ENCODE results near the gene CLCNKB.
"Not testable (repeated sequence)": the region's sequence is repeated elsewhere in the genome, so short reads cannot be mapped to it uniquely, and the experiment has no call there.

The CLCNKB gene

GRCh38 chr1:16043521-16043920 is at the start of gene CLCNKB:
Gene CLCNKB, plus strand, starts transcription at chr1:16043782. Its CDS starts 711 bp downstream, at chr1:16044493.
- DNase-seq = no peak

- DNase-seq = no peak
These were observed 49.5 kb upstream of the CLCNKB start for GRCh38 chr1:15994081-15994480.

- peak; percentile 80 to 88 (median 85) for DNase-seq
These were observed 48.8 kb upstream of the CLCNKB start for GRCh38 chr1:15994590-15995351.

GRCh38 chr1:15997076-15997585 is 46.5 kb upstream of the CLCNKB start:
- no peak for DNase-seq

GRCh38 chr1:15997637-15998280 is 45.8 kb upstream of the CLCNKB start:
- no peak for DNase-seq

GRCh38 chr1:15998929-15999328 is 44.7 kb upstream of the CLCNKB start:
- no peak for DNase-seq

GRCh38 chr1:16001274-16001673 is 42.3 kb upstream of the CLCNKB start:
- DNase-seq = not testable (repeated sequence)

GRCh38 chr1:16005597-16005996 is 38.0 kb upstream of the CLCNKB start:
- DNase-seq = no peak

- no peak for DNase-seq
These were observed 37.6 kb upstream of the CLCNKB start for GRCh38 chr1:16006010-16006409.

- peak in 1 of 3 donors; percentile 28 for DNase-seq
These were observed 36.8 kb upstream of the CLCNKB start for GRCh38 chr1:16006552-16007485.

- DNase-seq = no peak
These were observed 35.8 kb upstream of the CLCNKB start for GRCh38 chr1:16007671-16008341.

- peak; percentile 80 to 86 (median 84) for DNase-seq
These were observed 34.5 kb upstream of the CLCNKB start for GRCh38 chr1:16009030-16009460.

GRCh38 chr1:16009678-16010077 is 33.9 kb upstream of the CLCNKB start:
- no peak for DNase-seq

GRCh38 chr1:16010837-16011236 is 32.7 kb upstream of the CLCNKB start:
- no peak for DNase-seq

GRCh38 chr1:16011936-16012589 is 31.5 kb upstream of the CLCNKB start:
- DNase-seq = no peak

- DNase-seq = peak; percentile 20 to 69 (median 44)
These were observed 30.9 kb upstream of the CLCNKB start for GRCh38 chr1:16012590-16013219.

- DNase-seq = peak; percentile 72 to 84 (median 76)
These were observed 30.2 kb upstream of the CLCNKB start for GRCh38 chr1:16013220-16013907.

- no peak for DNase-seq
These were observed 29.7 kb upstream of the CLCNKB start for GRCh38 chr1:16013908-16014258.

- peak in 2 of 3 donors; percentile 11 to 24 for DNase-seq
These were observed 28.8 kb upstream of the CLCNKB start for GRCh38 chr1:16014509-16015482.

Data from suppressor macrophage treated with lipopolysaccharide for 1 hour (primary cell).